Erythroblast (primary cell): ENCODE data around the gene HOXA2.

Experiments used
- GATA1 ChIP-seq: IDR thresholded peaks from 2 replicates; pipeline ENCODE4 v1.6.1; 2011; ENCODE audit warnings: low read depth, mild to moderate bottlenecking, control low read depth, low read length, moderate library complexity
- POLR2A ChIP-seq: IDR thresholded peaks from 2 replicates; pipeline ENCODE4 v1.6.1; 2011; ENCODE audit warnings: mild to moderate bottlenecking, low read length

DNA sequence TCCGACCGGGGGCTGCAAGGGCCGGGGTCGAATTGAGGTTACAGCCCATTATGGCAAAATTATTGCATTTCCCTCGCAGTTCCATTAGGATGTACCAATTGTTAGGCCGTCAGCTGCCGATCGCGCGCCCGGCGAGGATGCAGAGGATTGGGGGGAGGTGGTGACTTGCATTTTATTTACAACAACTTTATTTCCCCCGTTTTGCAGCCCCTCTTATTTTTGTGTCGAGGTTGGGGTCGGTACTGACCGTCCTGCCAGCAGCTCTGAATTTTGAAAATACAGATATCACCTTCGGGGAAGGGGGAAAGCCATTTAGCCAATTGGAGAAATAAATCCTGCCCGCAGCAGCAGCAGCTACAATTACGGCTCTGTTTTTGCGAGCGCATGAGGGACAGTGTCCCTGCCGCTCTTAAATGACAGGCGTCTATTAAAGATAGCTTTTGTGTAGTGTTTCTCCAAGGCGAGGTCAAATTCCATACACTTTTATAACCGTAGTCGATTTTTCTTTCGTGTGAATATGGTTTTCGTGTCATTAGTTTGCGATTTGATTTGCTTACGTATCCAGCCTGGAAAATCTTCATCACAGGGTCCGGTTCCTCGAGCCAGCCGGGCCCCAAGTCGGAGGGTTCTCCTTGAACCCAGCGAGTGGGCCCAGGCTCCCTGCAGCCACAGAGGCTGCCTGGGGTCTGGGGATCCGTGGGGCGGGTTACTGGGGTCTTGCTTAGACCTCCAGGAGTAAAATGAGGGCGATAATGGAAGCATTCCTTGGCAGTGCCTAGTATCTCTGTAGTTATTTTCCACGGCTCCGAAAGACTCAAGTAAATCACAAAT, 41.7 kb upstream of the HOXA2 start:
- TF ChIP-seq POLR2A (no peak), GATA1 (no peak)
